8988T (cell line): ENCODE measurements around the gene ATP11C.

Experiments
- DNase-seq: peaks from one replicate; pipeline ENCODE4 v3.0.0; 2011

The ATP11C gene

GRCh38 chrX:139801397-139801813, 131.4 kb downstream of the ATP11C start:
- no peak for DNase-seq

- no peak for DNase-seq
Observed at GRCh38 chrX:139798701-139799100, 134.2 kb downstream of the ATP11C start.

- no peak for DNase-seq
Observed at GRCh38 chrX:139795196-139795595, 137.7 kb downstream of the ATP11C start.

DNA sequence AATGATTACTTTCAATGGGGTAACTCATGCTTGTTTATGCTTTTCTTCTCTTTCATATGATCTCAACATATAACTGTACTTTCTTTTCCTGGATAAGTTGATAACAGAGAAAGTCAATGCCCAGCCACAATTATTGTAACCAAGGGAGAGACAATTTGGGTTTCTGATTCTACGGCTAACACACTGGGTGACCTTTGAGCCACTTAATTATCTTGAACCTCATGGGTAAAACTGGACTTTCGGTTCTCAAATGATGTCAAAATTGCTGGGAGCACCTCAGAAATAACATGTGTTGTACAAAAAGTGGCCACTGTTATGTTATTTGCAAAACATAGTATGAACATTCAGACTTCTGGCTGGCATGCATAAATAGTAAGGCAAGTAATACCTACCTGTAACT, 145.3 kb downstream of the ATP11C start:
- no peak for DNase-seq

GRCh38 chrX:139784807-139785206, 148.0 kb downstream of the ATP11C start:
- no peak for DNase-seq

DNA sequence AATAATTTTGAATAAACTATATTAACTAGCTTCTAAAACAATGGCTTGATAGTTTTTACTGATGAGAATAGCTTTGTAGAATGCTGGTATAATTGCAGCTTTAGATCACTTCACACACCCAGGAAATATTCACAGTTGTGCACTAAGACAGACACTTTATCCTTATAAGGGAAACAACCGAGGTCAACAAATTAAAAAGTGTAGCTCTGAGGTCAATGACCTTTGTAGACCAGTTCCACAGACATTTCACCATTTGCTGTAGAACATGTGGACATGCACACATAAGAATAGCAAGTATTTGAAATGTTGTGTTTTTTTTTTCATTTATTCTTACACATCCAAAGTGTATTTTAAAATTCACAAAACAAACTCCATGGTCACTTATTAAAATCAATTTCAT, 148.9 kb downstream of the ATP11C start:
- DNase-seq, result no peak

DNA sequence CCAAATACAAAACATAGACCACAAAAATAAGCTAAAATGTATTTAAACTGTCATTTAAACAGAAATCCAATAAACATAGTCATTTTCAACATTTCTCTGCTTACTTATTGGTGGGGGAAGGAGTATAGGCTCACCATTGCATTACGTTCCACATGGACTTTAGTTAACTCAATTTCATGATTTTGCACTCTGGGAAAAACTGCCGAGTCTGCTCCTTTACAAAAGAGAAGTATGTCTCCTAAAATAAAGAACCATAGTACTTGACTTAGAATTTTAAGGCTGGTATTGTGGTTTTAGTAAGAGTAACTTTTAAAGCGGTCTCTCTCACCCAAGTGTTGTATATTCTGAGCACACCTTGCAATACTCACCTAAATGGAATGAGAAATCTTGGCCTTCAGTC, 149.8 kb downstream of the ATP11C start:
- DNase-seq, result no peak

DNA sequence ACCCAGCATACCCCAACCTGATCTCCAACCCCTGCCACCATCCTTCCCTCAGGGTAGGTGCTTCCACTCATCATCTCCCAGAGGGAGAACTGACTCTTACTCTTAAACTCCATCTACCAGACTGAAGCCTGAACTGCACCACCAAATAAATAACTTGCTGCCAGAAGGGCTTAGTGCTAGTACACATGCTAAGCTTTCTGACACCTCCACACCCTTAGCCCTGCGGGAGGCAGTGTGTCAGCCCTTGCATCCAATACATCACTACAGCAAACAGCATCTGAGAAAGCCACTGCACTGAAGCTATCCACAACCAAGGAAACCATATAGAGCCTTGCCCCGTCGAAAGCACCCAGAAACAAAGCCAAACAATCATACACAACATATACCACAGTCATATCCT, 156.3 kb downstream of the ATP11C start:
- no peak for DNase-seq

DNA sequence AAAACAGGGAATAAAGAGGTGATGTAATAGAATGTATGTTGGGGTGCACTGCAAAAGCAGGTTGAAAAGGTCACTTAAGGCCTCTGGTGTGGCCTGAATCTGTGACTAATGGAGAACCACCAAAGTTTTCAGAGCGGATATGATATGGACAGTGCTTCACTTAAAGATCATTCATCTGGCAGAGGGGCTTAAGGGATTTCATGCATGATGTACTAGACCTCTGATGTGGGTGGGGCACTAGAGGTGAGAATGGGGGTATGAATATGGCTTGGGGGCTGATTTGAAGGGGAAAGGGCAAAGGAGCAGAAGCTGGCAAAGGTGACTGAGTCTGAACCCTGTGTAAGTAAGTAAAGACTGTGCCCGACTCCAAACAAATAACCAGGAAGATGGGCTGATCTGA, 162.5 kb downstream of the ATP11C start:
- DNase-seq, result no peak

DNA sequence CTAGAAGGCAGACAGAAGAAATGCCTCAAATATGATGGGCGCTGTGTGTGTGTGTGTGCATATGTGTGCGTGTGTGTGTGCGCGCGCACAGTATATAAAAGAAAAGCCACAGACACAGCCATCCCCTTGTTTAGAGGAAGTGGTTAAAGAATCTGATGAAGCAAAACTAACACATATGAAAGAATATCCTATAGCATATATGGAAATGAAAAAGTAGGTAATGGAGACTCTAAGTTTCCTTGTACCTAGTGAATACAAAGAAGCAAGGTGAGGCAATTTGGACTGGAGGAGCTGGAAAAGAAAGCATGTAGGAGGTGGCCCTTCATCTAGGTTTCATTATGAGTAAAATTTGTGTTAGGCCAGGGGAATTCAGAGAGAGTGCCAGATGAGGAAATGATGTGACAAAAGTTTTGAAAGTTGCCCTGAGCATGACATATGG, 166.3 kb downstream of the ATP11C start:
- no peak for DNase-seq

DNA sequence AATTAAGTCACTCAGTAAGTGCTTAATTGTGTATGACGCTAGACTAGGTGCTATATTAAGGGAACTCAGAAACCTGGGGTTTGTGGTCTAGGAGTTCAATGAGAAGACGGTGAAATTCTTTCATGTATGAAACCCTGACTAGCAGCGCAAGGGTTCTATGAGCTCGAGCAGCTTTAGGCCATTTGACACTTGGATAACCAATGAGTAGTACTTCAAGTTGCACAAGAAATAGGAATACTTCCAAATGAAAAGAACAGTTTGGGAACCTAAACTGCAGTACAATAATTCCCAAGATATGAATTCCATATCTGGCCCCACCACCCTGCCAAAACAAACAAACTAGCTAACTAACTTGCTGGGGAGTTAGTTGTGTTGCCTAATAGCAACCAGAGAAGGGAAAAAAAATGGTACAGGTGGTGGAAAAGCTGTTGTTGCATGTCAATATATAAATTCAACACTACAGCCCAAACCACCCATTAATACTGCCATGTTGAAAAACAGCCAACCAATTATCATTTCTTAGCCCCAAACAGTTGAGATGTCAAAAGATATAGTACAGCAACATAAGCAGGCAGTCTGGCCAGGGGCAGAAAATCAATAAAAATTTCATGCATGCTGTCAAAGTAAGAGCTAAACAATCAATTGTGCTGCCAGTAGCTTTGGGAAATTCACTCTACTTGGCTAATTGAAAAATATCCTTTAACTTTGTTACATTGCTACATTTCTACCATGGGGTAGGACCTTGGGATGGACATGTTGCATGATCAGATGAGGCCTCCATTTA, 170.3 kb downstream of the ATP11C start:
- DNase-seq, result no peak

- no peak for DNase-seq
Observed at GRCh38 chrX:139759637-139760036, 173.2 kb downstream of the ATP11C start.

- no peak for DNase-seq
Observed at GRCh38 chrX:139758809-139759208, 174.0 kb downstream of the ATP11C start.

GRCh38 chrX:139758250-139758649, 174.6 kb downstream of the ATP11C start:
- no peak for DNase-seq

DNA sequence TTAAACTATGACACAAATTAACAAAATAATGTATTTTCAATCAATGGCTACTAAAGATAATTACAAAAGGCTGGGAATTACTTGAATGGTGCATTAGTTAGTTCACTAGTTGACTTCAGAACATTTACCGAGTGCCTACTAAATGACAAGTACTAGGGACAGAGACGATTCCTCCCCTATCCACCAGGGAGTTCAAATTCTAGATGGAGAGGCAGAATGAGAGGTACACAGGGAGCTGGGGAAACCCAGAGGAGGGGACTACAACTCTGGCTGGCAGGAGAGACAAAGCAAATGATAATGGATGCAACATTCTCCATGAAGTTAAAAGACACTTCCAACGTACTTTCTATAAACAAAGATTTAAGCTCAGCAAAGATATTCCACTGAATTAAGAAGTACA, 181.8 kb downstream of the ATP11C start:
- no peak for DNase-seq

DNA sequence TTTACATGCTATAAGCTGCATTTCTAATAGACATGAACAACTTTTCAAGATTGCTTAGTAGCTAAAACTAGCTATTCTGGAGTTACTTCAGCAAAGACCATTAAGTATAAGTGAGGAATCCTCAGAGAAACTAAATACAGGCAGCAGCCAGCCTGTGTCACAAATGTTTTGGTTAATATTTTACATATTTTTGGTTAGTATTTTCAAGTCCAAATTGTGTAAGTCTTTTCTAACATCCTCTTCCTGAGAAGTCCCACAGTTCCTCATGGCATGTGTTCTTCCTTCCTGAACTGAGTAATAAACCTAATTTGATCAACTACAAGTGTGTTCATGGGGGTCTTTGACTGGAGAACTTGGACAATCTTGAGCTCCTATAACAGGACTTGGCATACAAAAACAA, 182.5 kb downstream of the ATP11C start:
- no peak for DNase-seq

DNA sequence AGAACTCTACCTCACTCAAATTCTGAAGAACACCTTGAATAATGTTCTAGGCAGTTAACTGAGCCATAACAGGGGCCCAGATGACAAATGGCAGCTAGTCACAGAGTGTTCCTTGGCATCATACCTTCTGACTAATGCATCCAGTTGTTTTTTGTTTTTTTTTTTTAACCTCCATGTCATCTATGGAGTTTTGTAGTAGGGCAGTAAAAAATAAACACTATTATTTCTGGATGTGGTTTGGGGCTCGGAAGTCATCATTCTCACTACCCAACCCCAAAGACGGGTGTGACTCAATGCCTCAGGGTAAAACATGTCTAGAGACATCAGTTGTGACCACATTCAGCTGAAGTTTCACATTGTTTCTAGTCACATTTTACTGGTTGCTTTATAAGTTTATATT, 193.7 kb downstream of the ATP11C start:
- no peak for DNase-seq

DNA sequence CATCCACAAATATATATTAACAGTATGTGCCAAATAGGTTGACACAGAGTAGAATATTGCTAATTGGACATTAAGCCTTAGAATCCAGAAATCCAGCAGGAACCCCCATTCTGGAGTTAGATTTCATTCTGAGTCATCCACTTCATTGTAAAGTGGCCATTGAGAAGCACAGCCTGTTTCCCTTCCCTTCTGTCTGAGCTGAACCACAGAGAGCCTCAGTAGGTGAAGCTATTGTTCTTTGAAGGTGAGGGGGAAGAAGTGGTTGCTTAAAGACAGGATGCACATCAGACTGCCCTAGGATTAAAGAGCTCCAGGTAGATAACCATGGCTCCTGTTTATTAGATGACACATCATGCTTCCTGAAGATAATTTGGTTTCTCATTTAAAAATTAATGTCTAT, 194.3 kb downstream of the ATP11C start:
- DNase-seq, result no peak

- DNase-seq, result no peak
Observed at GRCh38 chrX:139736151-139736550, 196.7 kb downstream of the ATP11C start.

- DNase-seq, result no peak
Observed at GRCh38 chrX:139734996-139735395, 197.9 kb downstream of the ATP11C start.

DNA sequence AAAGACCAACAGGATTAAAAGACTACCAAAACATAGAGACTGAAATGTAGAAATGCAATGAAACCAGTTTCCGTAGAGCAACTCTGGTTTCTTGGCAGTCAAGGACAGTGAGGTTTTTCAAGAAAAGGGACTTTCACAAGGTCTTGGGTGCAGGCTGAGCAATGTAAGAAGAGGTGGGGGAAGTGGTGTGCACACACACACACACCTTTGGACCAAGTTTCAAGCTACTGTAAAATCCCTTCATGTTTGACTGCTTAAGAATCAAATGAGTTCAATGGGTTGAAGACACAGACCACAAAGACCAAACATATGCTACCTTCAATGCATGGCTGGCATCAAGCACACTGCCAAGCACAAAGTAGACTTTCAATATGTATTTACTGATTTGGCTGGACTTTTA, 207.1 kb downstream of the ATP11C start:
- no peak for DNase-seq

DNA sequence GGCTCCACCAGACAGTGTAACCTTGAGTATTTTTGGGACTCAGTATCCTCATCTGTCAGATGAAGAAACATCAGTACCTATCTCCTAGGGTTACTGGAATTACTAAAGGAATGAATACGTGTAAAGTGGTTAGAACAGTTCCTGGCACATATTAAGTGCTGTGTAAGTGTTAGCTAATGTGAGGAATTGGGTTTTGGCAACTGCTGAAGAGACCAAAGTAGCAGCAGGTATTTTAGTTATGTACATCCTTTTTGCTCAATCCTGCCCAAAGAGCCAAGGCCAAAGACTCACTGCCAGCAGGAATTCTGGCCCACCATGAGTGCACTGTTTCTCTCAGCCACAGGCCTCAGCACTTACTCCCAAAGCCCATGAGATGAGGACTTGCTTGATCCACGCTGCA, 208.2 kb downstream of the ATP11C start:
- no peak for DNase-seq

GRCh38 chrX:139720979-139721378, 211.9 kb downstream of the ATP11C start:
- DNase-seq, result no peak

DNA sequence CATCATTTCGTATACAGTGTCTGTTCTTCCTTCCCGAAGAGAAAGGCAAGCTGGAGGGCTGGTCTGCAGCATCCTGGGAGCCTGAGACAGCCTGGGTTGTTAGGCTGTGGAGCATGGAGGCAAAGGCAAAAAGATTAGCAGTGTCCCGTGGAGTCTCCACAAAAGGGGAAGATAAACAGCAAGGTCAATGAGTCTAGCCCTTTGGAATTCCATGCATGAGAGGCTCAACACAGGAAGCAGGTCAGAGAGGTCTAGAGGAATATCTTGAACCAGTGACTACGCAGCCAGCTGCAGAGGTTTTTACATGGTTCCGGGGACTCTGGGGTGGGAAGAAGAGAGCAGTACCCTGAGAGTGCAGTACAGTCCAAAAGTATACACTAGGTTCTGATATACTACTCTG, 212.7 kb downstream of the ATP11C start:
- DNase-seq, result peak; percentile 17

GRCh38 chrX:139708067-139708466, 224.8 kb downstream of the ATP11C start, which contains the start of gene MCF2:
TSS of gene MCF2 (minus strand) at chrX:139708167. CDS start at chrX:139651744, 56,423 bp downstream.
- DNase-seq, result no peak
